ENCODE data around the gene RAB15. TPM values are rescaled to one million over a fixed set of nuclear protein-coding genes. Genes with fewer than 3 reads are reported as not detected.
A peak's percentile ranks its signal among the peaks of the same experiment; 100 is the strongest.

The RAB15 gene
- 1 to 10 TPM; 2.7 to 3.7 (median 3.5) TPM for total RNA-seq

GRCh38 chr14:64971943-64972791, at the start of gene RAB15:
Gene RAB15, minus strand, starts transcription at chr14:64972336. Its CDS starts 260 bp downstream, at chr14:64972076.
- ATAC-seq: peak; percentile 79 to 81
- Mint-ChIP-seq H3K27me3 (ENCODE audit: low read depth) (no peaks in the 10 kb centered on the region), H3K4me1 (ENCODE audit: low read depth) (peaks cover 8% of the 10 kb centered on the region), H3K36me3 (ENCODE audit: insufficient read depth) (no peaks in the 10 kb centered on the region), H3K9me3 (no peaks in the 10 kb centered on the region), H3K4me3 (peak within 1 kb of the TSS; percentile 82)
- peak; percentile 27 for DNase-seq

GRCh38 chr14:65019944-65020566, 47.9 kb upstream of the RAB15 start:
- DNase-seq: no peak

GRCh38 chr14:65016471-65016870, 44.3 kb upstream of the RAB15 start:
- Mint-ChIP-seq H3K27me3 (ENCODE audit: low read depth) (no peaks in the 10 kb centered on the region), H3K4me3 (no peak overlapping the region), H3K36me3 (ENCODE audit: insufficient read depth) (peaks cover 20% of the 10 kb centered on the region), H3K9me3 (no peaks in the 10 kb centered on the region), H3K4me1 (ENCODE audit: low read depth) (no peaks in the 10 kb centered on the region)
- ATAC-seq: no peak
- no peak for DNase-seq

More at GRCh38 chr14:65019944-65020566, 47.9 kb upstream of the RAB15 start:
- Mint-ChIP-seq H3K27me3 (ENCODE audit: low read depth) (no peaks in the 10 kb centered on the region), H3K9me3 (no peaks in the 10 kb centered on the region), H3K36me3 (ENCODE audit: insufficient read depth) (peaks cover 11% of the 10 kb centered on the region), H3K4me3 (no peak overlapping the region), H3K4me1 (ENCODE audit: low read depth) (no peaks in the 10 kb centered on the region)
- ATAC-seq: no peak

- Mint-ChIP-seq H3K36me3 (ENCODE audit: insufficient read depth) (peaks cover 23% of the 10 kb centered on the region), H3K4me3 (no peak overlapping the region), H3K9me3 (no peaks in the 10 kb centered on the region), H3K4me1 (ENCODE audit: low read depth) (no peaks in the 10 kb centered on the region), H3K27me3 (ENCODE audit: low read depth) (no peaks in the 10 kb centered on the region)
- DNase-seq (no peak), ATAC-seq (no peak)
Observed at GRCh38 chr14:65015391-65015790, 43.3 kb upstream of the RAB15 start.

- Mint-ChIP-seq H3K27me3 (ENCODE audit: low read depth) (no peaks in the 10 kb centered on the region), H3K4me1 (ENCODE audit: low read depth) (no peaks in the 10 kb centered on the region), H3K9me3 (no peaks in the 10 kb centered on the region), H3K4me3 (no peak overlapping the region), H3K36me3 (ENCODE audit: insufficient read depth) (peaks cover 35% of the 10 kb centered on the region)
- ATAC-seq: no peak
- no peak for DNase-seq
Observed at GRCh38 chr14:65012353-65012752, 40.2 kb upstream of the RAB15 start.

- Mint-ChIP-seq H3K4me3 (no peak overlapping the region), H3K4me1 (ENCODE audit: low read depth) (no peaks in the 10 kb centered on the region), H3K27me3 (ENCODE audit: low read depth) (no peaks in the 10 kb centered on the region), H3K36me3 (ENCODE audit: insufficient read depth) (peaks cover 36% of the 10 kb centered on the region), H3K9me3 (no peaks in the 10 kb centered on the region)
- ATAC-seq (no peak), DNase-seq (no peak)
Observed at GRCh38 chr14:65011538-65011937, 39.4 kb upstream of the RAB15 start.

GRCh38 chr14:65010211-65010931, 38.2 kb upstream of the RAB15 start:
- H3K4me1 Mint-ChIP-seq (ENCODE audit: low read depth): no peaks in the 10 kb centered on the region
- no peaks in the 10 kb centered on the region for H3K27me3 Mint-ChIP-seq (ENCODE audit: low read depth)
- DNase-seq (no peak), ATAC-seq (no peak)
- H3K9me3 Mint-ChIP-seq: no peaks in the 10 kb centered on the region
- peaks cover 33% of the 10 kb centered on the region for H3K36me3 Mint-ChIP-seq (ENCODE audit: insufficient read depth)
- no peak overlapping the region for H3K4me3 Mint-ChIP-seq

GRCh38 chr14:65007202-65007601, 35.1 kb upstream of the RAB15 start:
- Mint-ChIP-seq H3K4me3 (no peak overlapping the region), H3K9me3 (no peaks in the 10 kb centered on the region), H3K4me1 (ENCODE audit: low read depth) (peaks cover 11% of the 10 kb centered on the region), H3K36me3 (ENCODE audit: insufficient read depth) (peaks cover 32% of the 10 kb centered on the region), H3K27me3 (ENCODE audit: low read depth) (no peaks in the 10 kb centered on the region)
- ATAC-seq (no peak), DNase-seq (no peak)

GRCh38 chr14:65006261-65006721, 34.2 kb upstream of the RAB15 start:
- DNase-seq: no peak
- no peaks in the 10 kb centered on the region for H3K9me3 Mint-ChIP-seq
- no peak for ATAC-seq
- no peaks in the 10 kb centered on the region for H3K27me3 Mint-ChIP-seq (ENCODE audit: low read depth)
- peaks cover 15% of the 10 kb centered on the region for H3K4me1 Mint-ChIP-seq (ENCODE audit: low read depth)
- H3K4me3 Mint-ChIP-seq: no peak overlapping the region
- peaks cover 27% of the 10 kb centered on the region for H3K36me3 Mint-ChIP-seq (ENCODE audit: insufficient read depth)

GRCh38 chr14:65003394-65003793, 31.3 kb upstream of the RAB15 start:
- ATAC-seq (peak; percentile 65 to 76), DNase-seq (no peak)
- Mint-ChIP-seq H3K36me3 (ENCODE audit: insufficient read depth) (peaks cover 12% of the 10 kb centered on the region), H3K4me3 (no peak overlapping the region), H3K27me3 (ENCODE audit: low read depth) (no peaks in the 10 kb centered on the region), H3K9me3 (no peaks in the 10 kb centered on the region), H3K4me1 (ENCODE audit: low read depth) (peaks cover 23% of the 10 kb centered on the region)

- DNase-seq (no peak), ATAC-seq (no peak)
- H3K36me3 Mint-ChIP-seq (ENCODE audit: insufficient read depth): peaks cover 12% of the 10 kb centered on the region
- peaks cover 28% of the 10 kb centered on the region for H3K4me1 Mint-ChIP-seq (ENCODE audit: low read depth)
- no peaks in the 10 kb centered on the region for H3K9me3 Mint-ChIP-seq
- no peaks in the 10 kb centered on the region for H3K27me3 Mint-ChIP-seq (ENCODE audit: low read depth)
- no peak overlapping the region for H3K4me3 Mint-ChIP-seq
Observed at GRCh38 chr14:65002586-65003210, 30.6 kb upstream of the RAB15 start.

GRCh38 chr14:65001723-65002122, 29.6 kb upstream of the RAB15 start:
- H3K9me3 Mint-ChIP-seq: no peaks in the 10 kb centered on the region
- ATAC-seq: no peak
- no peaks in the 10 kb centered on the region for H3K27me3 Mint-ChIP-seq (ENCODE audit: low read depth)
- no peak for DNase-seq
- H3K36me3 Mint-ChIP-seq (ENCODE audit: insufficient read depth): peaks cover 15% of the 10 kb centered on the region
- H3K4me1 Mint-ChIP-seq (ENCODE audit: low read depth): peaks cover 33% of the 10 kb centered on the region
- no peak overlapping the region for H3K4me3 Mint-ChIP-seq

GRCh38 chr14:65000898-65001591, 28.9 kb upstream of the RAB15 start:
- no peak for DNase-seq
- Mint-ChIP-seq H3K4me1 (ENCODE audit: low read depth) (peaks cover 33% of the 10 kb centered on the region), H3K36me3 (ENCODE audit: insufficient read depth) (peaks cover 12% of the 10 kb centered on the region), H3K9me3 (no peaks in the 10 kb centered on the region), H3K4me3 (no peak overlapping the region), H3K27me3 (ENCODE audit: low read depth) (no peaks in the 10 kb centered on the region)
- ATAC-seq: no peak

Data from activated T-cell treated with anti-CD3 and anti-CD28 coated beads, Interleukin-2, amount 50 U/mL, for 4 hours (primary cell).